WTC11 (cell line): ENCODE measurements around the gene ARHGAP26. TPM values are rescaled to one million over a fixed set of nuclear protein-coding genes. Genes with fewer than 3 reads are reported as not detected.

Source experiments
- ATAC-seq: fragments of 200-7000 bp; cut with Tn5 transposase; 2 replicates; pipeline ENCODE4 v1.10.0; 2021; ENCODE audit warnings: mild to moderate bottlenecking, moderate library complexity
- CTCF ChIA-PET: fragments of 300-600 bp; sonication (Branson Sonifier 250); formaldehyde crosslinking; loops from one replicate; lab custom pipeline; 2021; ENCODE audit warnings: antibody characterized with exemption; lab: Charles Lee
- POLR2A ChIA-PET: fragments of 350-600 bp; sonication (Branson Sonifier 250); formaldehyde crosslinking; loops from one replicate; lab custom pipeline; 2021; ENCODE audit warnings: antibody characterized with exemption; lab: Charles Lee
- DNase-seq: peaks from one replicate; pipeline ENCODE4 v3.0.0; 2021; ENCODE audit warnings: low spot score
- H3K27ac Mint-ChIP-seq: 2 replicates; pipeline ENCODE4 v1.8.0; 2021; ENCODE audit warnings: mixed read lengths
- H3K27me3 Mint-ChIP-seq: 2 replicates; pipeline ENCODE4 v1.8.0; 2021; ENCODE audit warnings: low read depth, mild to moderate bottlenecking, moderate library complexity, mixed read lengths
- H3K36me3 Mint-ChIP-seq: 2 replicates; pipeline ENCODE4 v1.8.0; 2021; ENCODE audit warnings: mixed read lengths
- H3K4me1 Mint-ChIP-seq: 2 replicates; pipeline ENCODE4 v1.8.0; 2022; ENCODE audit warnings: mixed read lengths
- H3K4me3 Mint-ChIP-seq: 2 replicates; pipeline ENCODE4 v1.8.0; 2021; ENCODE audit warnings: mild to moderate bottlenecking, moderate library complexity, mixed read lengths
- H3K9me3 Mint-ChIP-seq: 2 replicates; pipeline ENCODE4 v1.8.0; 2021; ENCODE audit warnings: mixed read lengths
- CTCF ChIP-seq: fragments of 200-600 bp; IDR thresholded peaks from 2 replicates; pipeline ENCODE4 v1.8.0; 2022; ENCODE audit warnings: antibody characterized with exemption
- E2F4 ChIP-seq: sonication (generic); formaldehyde crosslinking; IDR thresholded peaks from 2 replicates; pipeline ENCODE4 v1.8.1; 2022; ENCODE audit warnings: low read depth, mild to moderate bottlenecking, moderate library complexity, missing genetic modification reagents, borderline replicate concordance
- E2F5 ChIP-seq: sonication (generic); formaldehyde crosslinking; IDR thresholded peaks from 2 replicates; pipeline ENCODE4 v1.8.1; 2022; ENCODE audit warnings: mild to moderate bottlenecking, moderate library complexity, missing genetic modification reagents
- ETV6 ChIP-seq: sonication (generic); formaldehyde crosslinking; IDR thresholded peaks from 2 replicates; pipeline ENCODE4 v1.8.1; 2022; ENCODE audit warnings: mild to moderate bottlenecking, missing genetic modification reagents
- FOXP1 ChIP-seq: sonication (generic); formaldehyde crosslinking; IDR thresholded peaks from 2 replicates; pipeline ENCODE4 v1.8.0; 2022; ENCODE audit warnings: missing genetic modification reagents, mild to moderate bottlenecking, moderate library complexity, borderline replicate concordance
- GRHL2 ChIP-seq: fragments of 250-450 bp; sonication (Bioruptor Pico); IDR thresholded peaks from 2 replicates; pipeline ENCODE4 v1.8.0; 2022; ENCODE audit warnings: mild to moderate bottlenecking, moderate library complexity; ENCODE audit not compliant: insufficient replicate concordance, severe bottlenecking
- HMGXB4 ChIP-seq: sonication (generic); formaldehyde crosslinking; IDR thresholded peaks from 2 replicates; pipeline ENCODE4 v1.8.1; 2023; ENCODE audit warnings: mild to moderate bottlenecking, moderate library complexity, missing genetic modification reagents
- JAZF1 ChIP-seq: fragments of 250-450 bp; sonication (Bioruptor Pico); IDR thresholded peaks from 2 replicates; pipeline ENCODE4 v1.9.0; 2021; ENCODE audit warnings: moderate library complexity, mild to moderate bottlenecking, inconsistent platforms
- JUN ChIP-seq: sonication (generic); formaldehyde crosslinking; IDR thresholded peaks from 2 replicates; pipeline ENCODE4 v1.8.0; 2023; ENCODE audit warnings: mild to moderate bottlenecking, missing genetic modification reagents
- MLX ChIP-seq: sonication (generic); formaldehyde crosslinking; IDR thresholded peaks from 2 replicates; pipeline ENCODE4 v1.8.1; 2023; ENCODE audit warnings: mild to moderate bottlenecking, missing genetic modification reagents, moderate library complexity
- NFYB ChIP-seq: sonication (generic); formaldehyde crosslinking; conservative IDR thresholded peaks from 2 replicates; pipeline ENCODE4 v1.8.0; 2022; ENCODE audit warnings: low read depth, missing genetic modification reagents
- NR3C1 ChIP-seq: sonication (generic); formaldehyde crosslinking; conservative IDR thresholded peaks from 2 replicates; pipeline ENCODE4 v1.8.1; 2023; ENCODE audit warnings: low read depth, mild to moderate bottlenecking, missing genetic modification reagents
- OVOL2 ChIP-seq: fragments of 250-450 bp; sonication (Bioruptor Pico); IDR thresholded peaks from 2 replicates; pipeline ENCODE4 v1.9.0; 2021; ENCODE audit warnings: mild to moderate bottlenecking, borderline replicate concordance
- TP53 ChIP-seq: sonication (generic); formaldehyde crosslinking; IDR thresholded peaks from 2 replicates; pipeline ENCODE4 v1.8.1; 2023; ENCODE audit warnings: mild to moderate bottlenecking, missing genetic modification reagents
- USF2 ChIP-seq: sonication (generic); formaldehyde crosslinking; IDR thresholded peaks from 2 replicates; pipeline ENCODE4 v1.8.1; 2023; ENCODE audit warnings: mild to moderate bottlenecking, missing genetic modification reagents, moderate library complexity
- ZNF423 ChIP-seq: fragments of 250-450 bp; sonication (Bioruptor Pico); IDR thresholded peaks from 2 replicates; pipeline ENCODE4 v2.1.2; 2022; ENCODE audit warnings: mild to moderate bottlenecking, moderate library complexity
- ZNF425 ChIP-seq: fragments of 250-450 bp; sonication (Bioruptor Pico); conservative IDR thresholded peaks from 2 replicates; pipeline ENCODE4 v1.9.0; 2021; ENCODE audit warnings: mild to moderate bottlenecking
- ZNF512 ChIP-seq: sonication (generic); formaldehyde crosslinking; IDR thresholded peaks from 2 replicates; pipeline ENCODE4 v1.8.1; 2022; ENCODE audit warnings: missing genetic modification reagents, borderline replicate concordance
- total RNA-seq: library from RNA; stranded (reverse); gene quantifications from 3 replicates; pipeline ENCODE4 v1.2.3, GENCODE V29; 2021

Gene ARHGAP26
- total RNA-seq, 1 experiment from 2014 or later: 22.3 TPM

GRCh38 chr5:143108498-143109128 lies 338.4 kb downstream of the ARHGAP26 start:
- ATAC-seq: peak; percentile 23
- Mint-ChIP-seq H3K4me1 (peaks cover 37% of the 10 kb centered on the region), H3K4me3 (no peak overlapping the region), H3K27ac (no peak overlapping the region), H3K27me3 (no peaks in the 10 kb centered on the region), H3K36me3 (no peaks in the 10 kb centered on the region), H3K9me3 (no peaks in the 10 kb centered on the region)
- CTCF ChIA-PET: interaction anchor here (0.6 to 1.6 kb wide), 6 partner anchors 9 to 891 kb away, joined by 3 to 6 read pairs (median 4); no protein-coding TSS in a partner anchor
- DNase-seq: no peak
- POLR2A ChIA-PET: interaction anchor here (0.5 kb wide), 1 partner anchor 265 kb away, joined by 3 read pairs; no protein-coding TSS in a partner anchor
- TF ChIP-seq HMGXB4: no peak
- TF ChIP-seq ZNF425: no peak
- no peak for TF ChIP-seq E2F4 (CRISPR knock-in tag)
- no peak for TF ChIP-seq NFYB
- TF ChIP-seq USF2: no peak
- TF ChIP-seq JUN (CRISPR knock-in tag): no peak
- TF ChIP-seq ETV6 (CRISPR knock-in tag): no peak
- no peak for TF ChIP-seq NR3C1 (CRISPR knock-in tag)
- TF ChIP-seq GRHL2 (CRISPR knock-in tag): no peak
- TF ChIP-seq ZNF423 (CRISPR knock-in tag): no peak

GRCh38 chr5:143110591-143110990 lies 340.4 kb downstream of the ARHGAP26 start:
- Mint-ChIP-seq H3K27me3 (no peaks in the 10 kb centered on the region), H3K9me3 (no peaks in the 10 kb centered on the region), H3K36me3 (no peaks in the 10 kb centered on the region), H3K4me3 (no peak overlapping the region), H3K27ac (peak overlapping the region; percentile 71; the same call in 1 of the 2 replicates), H3K4me1 (peaks cover 37% of the 10 kb centered on the region)
- ATAC-seq (peak; percentile 67), DNase-seq (no peak)
- POLR2A ChIA-PET: no interaction called here
- CTCF ChIA-PET: interaction anchor here (0.9 to 1.1 kb wide), 3 partner anchors 16 to 398 kb away, joined by 3 read pairs; no protein-coding TSS in a partner anchor
- TF ChIP-seq E2F4 (CRISPR knock-in tag): no peak
- TF ChIP-seq MLX (CRISPR knock-in tag): no peak
- TF ChIP-seq FOXP1 (CRISPR knock-in tag): no peak
- no peak for TF ChIP-seq CTCF
- no peak for TF ChIP-seq ZNF512
- no peak for TF ChIP-seq JAZF1 (CRISPR knock-in tag)
- TF ChIP-seq TP53: no peak
- TF ChIP-seq OVOL2 (CRISPR knock-in tag): no peak
- no peak for TF ChIP-seq E2F5 (CRISPR knock-in tag)
